Measurements from ENCODE around the gene MICAL2. TPM values are rescaled to one million over a fixed set of nuclear protein-coding genes. Genes with fewer than 3 reads are reported as not detected.

Gene MICAL2
- total RNA-seq, 1 donor from 2014 or later = 406 TPM

DNA sequence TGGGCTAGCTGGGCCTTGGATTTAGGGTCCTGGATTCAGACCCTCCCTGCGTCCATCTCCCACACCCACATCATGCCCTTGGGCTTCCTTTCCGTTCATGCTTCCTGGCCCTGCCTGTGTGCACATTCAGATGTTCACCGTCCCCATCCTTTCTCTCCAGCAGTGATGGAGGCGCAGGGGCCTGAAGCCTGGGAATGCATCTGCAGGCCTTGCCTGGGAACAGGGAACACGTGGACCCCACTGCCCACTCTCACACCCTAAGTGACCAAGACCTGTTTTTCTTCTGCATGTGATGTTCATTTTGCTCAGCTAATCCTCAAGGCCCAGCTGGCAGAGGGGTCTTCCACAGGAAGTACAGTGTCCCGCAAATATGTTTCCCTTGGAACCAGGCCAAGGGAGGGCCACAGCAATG lies 175.4 kb downstream of the MICAL2 start:
- no peak for DNase-seq (ENCODE audit: low read depth, low spot score)

DNA sequence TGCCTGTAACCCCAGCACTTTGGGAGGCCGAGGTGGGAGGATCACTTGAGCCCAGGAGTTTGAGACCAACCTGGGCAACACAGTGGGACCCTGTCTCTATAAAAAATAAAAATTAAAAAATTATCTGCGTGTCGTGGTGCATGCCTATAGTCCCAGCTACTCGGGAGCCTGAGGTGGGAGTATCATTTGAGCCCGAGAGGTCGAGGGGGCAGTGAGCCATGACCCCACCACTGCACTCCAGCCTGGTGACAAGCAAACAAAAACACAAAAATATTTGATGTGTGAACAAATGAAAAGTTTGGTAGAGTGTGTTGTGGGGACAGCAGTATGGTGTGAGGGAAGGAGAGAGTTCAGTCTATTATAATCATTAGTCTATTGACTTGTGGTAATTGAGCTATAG lies 176.2 kb downstream of the MICAL2 start:
- no peak for DNase-seq (ENCODE audit: low read depth, low spot score)

DNA sequence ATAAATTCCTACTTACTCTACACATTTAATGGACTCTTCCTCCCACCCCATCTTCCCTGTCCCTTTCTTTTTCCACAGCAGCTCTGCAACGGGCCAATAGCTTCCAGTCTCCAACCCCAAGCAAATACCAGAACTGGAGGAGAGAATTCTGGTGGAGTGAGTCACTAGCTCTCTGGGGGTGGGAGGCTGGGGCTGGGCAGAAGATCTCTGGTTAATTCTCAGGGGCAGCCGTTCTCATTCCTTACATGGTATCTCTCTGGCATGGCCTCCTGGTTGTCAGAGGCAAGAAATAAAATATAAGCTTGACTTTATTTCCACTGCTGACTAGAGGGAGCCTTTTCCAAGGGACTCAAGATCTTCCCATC lies 176.6 kb downstream of the MICAL2 start:
- peak; percentile 63 for DNase-seq (ENCODE audit: low read depth, low spot score)

DNA sequence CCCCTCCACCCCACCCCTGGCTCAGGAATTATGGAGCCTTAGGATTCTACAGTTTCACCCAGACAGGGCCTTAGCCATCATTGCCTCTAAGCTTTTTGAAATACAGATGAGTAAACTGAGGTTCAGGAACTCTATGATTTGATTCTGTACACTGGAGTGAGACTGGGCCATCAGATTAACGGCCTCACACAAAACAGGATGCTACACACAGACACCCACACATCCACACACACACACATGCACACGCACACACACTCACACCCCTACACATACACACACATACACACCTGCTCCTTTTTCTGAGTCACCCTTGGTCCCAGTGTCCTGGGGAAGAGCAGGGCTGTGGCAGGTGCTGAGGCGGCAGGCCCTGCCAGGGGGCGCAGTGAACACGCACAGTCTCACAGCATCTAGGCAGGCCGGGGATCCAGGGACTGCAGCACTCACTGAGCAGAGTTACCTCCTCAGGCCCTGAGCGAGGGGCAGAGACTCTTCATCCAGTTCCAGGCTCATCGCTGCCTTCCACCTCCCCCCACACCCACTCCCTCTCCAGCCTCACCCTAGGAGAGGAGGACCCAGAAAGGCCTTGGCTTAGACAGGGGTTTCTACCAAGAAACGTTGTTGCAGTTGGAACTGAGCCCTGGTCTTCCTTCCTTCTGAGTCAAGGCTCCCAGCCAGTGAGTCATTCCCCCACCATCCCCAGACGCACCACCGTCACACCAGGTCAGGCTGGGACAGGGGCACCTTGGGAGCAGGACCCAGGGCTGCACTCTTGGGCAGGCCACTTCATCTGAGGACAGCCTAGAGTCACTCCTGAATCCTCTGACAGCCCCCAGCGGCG lies 177.2 kb downstream of the MICAL2 start:
- peak; percentile 81 for DNase-seq (ENCODE audit: low read depth, low spot score)

DNA sequence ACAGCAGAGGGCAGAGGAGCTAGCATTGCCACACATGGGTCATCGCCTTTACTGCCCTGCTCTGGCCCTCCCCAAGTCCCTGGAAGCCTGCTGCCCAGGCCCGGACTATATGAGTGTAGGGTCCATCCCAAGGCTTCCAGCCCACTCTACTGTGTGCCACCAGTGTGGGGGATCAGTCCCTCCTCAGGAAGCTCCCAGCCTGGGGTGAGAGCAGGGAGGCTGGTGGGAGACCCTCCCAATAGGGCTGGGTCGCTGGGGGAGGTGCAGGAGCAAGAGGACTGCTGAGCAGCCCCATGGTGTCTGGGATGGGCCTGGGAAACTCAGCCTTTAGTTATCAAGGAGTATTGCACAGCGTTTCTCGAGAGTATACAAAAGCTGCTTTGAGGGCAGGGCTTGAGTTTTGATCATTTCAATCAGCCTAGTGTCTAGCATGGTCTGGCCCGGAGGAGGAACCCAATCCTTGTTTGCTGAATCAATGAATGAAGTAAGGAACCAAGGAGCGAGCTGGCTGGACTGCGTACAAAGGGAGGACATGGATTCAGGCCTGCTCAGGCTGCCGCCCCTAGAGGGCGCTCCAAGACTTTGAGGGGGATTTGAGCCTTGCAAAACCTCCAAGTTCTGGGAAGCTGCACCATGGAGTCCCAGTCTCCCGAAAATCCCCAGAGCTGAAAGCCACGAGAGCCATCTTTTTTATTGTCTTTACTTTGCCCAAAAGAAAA lies 178.0 kb downstream of the MICAL2 start:
- peak; percentile 69 for DNase-seq (ENCODE audit: low read depth, low spot score)

DNA sequence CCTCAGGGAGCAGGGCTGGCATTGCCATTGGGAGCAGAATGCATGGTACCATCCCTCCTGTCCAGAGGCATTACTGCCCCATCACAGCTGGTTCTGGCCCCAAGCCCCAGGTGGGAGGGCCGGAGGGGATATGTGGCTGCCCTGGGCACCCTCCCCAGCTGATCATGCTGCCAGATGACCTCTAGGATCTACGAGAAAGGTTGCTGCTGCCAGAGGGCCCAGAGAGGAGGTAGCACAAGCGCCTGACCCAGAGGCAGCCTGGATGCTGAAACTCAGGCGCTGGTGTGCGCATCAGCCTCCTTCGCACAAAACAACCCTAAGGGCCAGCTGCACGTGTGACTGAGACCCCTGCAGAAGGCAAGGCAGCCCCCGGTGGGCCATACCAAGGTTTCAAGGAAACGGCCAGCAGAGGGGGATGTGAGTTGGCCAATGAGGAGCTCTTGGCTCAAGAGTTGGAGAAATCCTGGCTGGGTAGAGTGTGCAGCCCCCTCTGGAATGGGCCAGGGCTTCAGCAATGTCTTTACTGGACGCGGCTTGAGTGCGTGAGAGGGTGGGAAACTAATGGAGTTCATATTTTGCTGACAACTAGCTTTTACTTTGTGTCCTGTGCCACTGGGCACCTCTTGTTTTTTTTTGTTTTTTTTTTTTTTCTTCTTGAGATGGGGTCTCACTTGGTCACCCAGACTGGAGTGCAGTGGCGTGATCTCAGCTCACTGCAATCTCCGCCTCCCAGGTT lies 178.7 kb downstream of the MICAL2 start:
- no peak for DNase-seq (ENCODE audit: low read depth, low spot score)

DNA sequence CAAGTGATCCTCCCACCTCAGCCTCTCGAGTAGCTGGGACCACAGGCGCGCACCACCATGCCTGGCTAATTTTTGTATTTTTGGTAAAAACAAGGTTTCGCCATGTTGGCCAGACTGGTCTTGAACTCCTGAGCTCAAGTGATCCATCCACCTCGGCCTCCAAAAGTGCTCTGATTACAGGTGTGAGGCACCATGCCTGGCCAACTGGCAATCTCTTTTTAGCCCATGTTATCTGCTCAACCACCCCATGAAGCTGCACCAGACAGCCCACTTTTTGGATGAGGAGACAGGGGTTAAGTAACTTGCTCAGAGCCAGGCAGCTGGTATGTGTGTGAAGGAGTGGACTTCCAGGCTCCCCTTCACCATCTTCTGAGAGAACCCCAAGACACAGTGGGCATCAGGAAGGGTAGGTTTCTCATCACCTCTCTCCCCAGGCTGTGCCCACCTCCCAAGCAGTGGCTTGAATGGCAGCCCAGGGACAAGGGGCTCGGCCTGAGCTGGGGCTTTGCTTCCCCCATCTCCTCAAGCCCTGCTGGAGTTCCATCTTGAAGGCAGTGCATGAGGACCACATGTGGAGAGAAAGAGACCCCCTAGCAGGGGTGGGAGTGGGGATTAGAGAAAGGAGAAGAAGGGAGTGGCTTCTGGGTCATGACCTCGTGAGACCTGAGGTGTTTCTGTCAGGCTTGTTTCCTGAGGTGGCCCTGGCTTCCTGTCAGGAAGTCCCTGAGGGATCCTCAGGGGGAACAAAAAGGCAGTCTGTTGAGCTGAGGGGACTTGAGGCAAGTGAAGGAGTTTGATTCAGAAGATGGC lies 179.5 kb downstream of the MICAL2 start:
- no peak for DNase-seq (ENCODE audit: low read depth, low spot score)

DNA sequence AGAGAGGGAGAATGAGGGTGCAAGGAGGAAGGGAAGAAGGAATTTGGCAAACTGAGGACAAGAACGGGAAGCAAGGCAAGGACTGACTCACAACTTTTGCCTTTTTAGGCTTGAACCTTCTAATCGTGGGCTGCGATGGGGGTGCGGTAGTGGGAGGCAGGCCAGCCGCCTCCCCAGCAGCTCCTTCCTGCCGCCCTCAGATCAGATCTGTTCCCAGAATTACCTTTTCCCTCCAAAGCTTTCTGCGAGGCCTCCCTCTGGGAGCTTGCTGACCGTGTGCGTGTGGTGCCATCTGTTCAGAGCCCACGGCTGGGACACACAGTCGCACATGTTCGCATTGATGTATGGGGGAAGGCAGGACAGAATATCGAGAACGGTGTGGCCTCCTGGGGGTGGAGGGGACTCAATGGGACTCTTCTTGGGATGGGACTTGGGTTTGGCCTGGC lies 180.1 kb downstream of the MICAL2 start:
- DNase-seq (ENCODE audit: low read depth, low spot score) = no peak

DNA sequence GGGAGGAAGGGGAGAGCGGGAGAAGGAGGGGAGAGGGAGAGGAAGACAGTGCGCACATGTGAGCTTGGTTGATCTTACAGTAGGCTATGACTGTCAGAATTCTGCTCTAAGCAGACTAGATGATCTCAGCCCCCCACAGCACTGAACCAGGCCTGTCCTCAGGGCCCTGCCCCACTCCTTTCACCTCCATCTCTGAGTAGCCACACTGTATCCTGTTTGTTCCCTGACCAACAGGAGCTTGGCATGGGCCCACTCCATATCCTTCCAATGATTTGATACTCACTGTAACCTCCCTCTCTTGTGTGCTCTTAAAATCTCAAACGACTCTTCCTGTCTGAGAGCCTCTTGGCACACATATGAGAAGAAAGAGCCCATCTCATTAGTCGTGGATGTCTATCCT lies 180.9 kb downstream of the MICAL2 start:
- no peak for DNase-seq (ENCODE audit: low read depth, low spot score)

DNA sequence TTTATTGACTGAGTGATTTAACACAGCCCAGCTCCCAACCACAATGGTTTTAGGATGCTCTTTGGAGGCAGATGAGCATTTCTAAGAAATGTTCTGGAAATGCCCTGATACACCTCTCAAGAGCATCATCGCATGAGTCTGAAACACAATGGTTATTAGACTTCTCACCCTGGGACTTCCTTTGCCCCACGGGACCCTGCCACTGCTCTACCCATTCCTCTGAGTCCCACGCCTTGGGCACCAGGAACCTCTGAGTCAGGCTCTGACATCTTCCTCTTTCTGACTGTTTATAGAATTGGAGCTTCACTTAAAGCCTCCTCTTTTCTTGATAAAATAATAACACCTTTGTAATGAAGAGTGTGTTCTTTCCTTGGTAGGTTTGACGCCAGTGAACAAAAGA lies 181.4 kb downstream of the MICAL2 start:
- DNase-seq (ENCODE audit: low read depth, low spot score) = no peak

DNA sequence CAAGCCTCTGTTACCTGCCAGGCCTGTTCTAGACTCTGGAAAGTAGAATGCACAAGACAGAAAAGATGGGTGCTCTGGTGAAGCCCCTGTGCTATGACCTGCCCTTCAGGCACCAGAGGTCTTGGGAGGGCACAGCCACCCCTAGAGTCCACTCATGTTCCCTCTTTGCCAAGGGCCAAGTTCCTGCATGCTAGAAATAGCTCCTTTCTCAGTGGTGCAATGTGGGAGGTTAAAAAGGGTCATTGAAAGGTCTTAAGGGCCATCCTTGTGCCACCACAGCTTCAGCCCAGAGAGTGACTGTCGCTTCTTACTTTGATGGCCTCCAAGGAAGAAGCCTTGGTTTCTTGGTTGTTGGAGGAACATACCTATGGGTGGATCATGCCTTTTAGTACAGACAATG lies 182.4 kb downstream of the MICAL2 start:
- no peak for DNase-seq (ENCODE audit: low read depth, low spot score)

DNA sequence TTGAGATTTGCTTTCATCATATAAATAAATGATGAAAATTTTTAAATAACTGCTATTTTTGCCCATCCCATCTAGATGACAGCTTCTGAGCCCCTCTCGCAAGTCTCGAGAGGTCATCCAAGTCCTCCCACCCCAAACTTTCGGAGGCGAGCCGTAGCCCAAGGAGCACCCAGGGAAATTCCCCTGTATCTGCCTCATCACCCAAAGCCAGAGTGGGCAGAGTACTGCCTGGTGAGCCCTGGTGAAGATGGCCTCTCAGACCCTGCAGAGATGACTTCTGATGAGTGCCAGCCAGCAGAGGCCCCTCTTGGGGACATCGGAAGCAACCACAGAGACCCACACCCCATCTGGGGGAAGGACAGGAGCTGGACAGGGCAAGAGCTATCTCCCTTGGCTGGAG lies 183.1 kb downstream of the MICAL2 start:
- no peak for DNase-seq (ENCODE audit: low read depth, low spot score)

DNA sequence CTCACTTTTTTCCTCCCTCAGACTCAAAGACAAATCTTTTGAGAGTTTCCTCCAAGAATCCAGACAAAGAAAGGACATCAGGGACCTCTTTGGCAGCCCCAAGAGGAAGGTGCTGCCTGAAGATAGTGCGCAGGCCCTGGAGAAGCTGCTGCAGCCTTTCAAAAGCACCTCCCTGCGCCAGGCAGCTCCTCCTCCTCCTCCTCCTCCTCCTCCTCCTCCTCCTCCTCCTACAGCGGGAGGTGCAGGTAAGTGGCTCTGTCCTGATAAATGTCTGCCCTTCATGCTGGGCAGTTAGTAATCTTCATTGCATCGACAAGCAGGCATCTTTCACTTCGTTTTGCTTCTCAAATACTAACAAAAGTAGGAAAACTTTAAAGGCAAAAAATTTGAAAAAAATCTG lies 184.2 kb downstream of the MICAL2 start:
- no peak for DNase-seq (ENCODE audit: low read depth, low spot score)

DNA sequence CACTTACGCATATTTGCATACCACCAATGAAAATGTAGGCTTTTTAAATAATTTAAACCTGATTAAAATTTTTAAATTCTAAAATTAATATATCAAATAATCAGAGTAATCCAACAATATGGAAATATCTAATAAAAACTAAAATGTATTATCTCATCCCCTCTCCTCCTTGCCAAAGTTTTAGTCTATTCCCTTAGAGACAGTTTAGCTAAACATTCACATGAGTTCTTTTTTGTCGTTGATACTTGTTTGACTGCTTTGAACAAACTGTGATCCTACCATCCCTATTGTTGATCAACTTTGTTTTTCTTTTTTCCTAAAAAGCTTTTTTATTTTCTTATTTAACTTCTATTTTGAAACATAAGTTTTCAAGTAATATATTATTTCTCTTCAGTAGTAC lies 185.6 kb downstream of the MICAL2 start:
- no peak for DNase-seq (ENCODE audit: low read depth, low spot score)

DNA sequence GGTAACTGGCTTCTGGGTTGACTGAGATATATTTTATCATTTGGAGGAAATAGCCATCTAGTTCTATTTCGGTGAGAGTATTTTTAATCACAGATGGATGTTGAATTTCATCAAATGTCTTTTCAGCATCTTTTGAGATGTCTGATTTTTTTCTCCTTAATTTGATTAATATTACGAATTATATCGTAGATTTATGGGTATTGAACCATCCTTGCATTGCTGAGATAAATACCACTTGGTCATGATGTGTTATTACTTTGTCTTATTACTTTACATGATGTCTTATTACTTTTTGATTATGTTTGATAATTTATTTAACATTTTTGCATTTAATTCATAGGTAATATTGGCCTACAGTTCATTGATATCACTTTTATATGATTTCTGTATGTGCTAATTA lies 188.2 kb downstream of the MICAL2 start:
- DNase-seq (ENCODE audit: low read depth, low spot score) = no peak

DNA sequence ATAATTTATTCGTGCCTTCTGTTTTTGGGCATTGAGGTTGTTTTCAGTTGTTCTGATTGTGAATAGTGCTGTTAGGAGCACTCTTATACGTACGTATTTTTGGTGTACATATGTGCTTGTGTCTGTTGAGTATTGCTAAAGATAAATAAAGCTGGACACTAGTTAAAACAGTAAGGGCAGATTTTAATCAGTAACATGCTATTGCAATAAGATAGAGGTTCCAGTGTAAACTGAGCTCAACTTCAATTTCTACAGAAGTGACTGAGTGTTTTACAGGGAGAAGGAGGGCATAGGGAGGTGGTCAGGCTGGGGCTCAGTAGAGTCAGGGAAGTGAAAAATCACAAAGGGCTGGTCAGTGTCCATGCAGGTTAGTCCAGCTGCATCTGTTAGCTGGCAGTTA lies 191.0 kb downstream of the MICAL2 start:
- no peak for DNase-seq (ENCODE audit: low read depth, low spot score)

DNA sequence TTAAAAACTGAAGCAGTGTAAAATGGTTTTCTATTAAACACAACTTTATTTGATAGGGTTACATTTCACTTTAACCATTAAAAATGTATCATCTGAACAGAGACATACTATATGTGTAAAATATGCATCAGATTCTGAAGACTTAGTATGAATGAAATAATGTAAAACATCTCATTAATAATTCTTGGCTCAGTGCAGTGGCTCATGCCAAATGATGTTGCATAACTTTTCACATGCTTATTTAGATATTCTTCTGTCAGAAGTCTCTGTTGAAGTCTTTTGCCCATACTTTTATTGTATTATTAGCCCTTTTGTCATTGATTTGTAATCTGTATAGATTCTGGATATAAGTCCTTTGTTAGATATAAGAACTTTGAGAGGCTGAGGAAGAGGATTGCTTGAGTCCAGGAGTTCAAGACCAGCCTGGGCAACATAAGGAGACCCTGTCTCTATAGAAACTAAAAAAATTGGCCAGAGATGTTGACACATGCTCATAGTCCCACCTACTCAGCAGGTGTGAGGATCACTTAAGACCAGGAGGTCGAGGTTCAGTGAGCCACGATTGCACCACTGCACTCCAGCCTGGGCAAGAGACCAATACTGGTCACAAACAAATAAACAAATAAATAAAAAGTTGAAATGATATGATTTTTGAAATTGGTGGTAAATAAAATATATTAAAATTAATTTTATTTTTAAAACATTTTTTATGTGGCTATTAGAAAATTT lies 193.2 kb downstream of the MICAL2 start:
- no peak for DNase-seq (ENCODE audit: low read depth, low spot score)

DNA sequence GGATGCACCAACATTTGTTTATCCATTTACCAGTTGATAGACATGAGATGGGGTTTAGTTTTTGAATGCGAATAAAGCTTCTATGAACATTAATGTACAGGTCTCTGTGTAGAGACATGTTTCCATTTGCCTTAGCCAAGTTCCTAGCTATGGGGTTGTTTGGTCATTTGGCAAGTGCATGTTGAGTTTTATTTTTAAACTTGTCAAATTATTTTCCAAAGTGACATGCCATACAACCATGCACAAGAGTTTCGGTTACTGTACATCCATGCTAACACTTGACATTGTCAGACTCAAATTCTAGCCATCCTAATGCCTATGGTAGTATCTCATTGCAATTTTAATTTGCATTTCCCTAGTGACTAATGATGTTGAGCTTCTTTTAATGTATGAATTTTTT lies 196.4 kb downstream of the MICAL2 start:
- no peak for DNase-seq (ENCODE audit: low read depth, low spot score)

DNA sequence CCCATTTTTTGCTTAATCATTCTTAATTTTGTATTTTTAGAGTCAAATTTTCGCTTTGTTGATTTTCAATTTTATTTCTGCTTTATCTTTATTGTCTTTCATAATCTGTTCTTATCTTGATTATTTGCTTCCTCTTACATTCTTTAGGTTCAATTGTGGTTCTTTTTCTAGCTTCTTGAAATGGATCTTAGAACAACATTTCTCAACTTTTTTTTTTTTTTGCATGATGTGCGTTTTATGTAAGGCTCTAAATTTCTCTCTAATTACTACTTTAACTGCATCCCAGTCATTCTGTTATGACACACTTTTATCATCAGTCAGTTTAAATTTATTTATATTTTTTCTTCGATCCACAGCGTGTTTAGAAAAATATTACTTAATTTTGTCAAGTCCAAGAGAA lies 201.7 kb downstream of the MICAL2 start:
- no peak for DNase-seq (ENCODE audit: low read depth, low spot score)
